ENCODE results near the gene PRDX2.

Gene PRDX2

DNA sequence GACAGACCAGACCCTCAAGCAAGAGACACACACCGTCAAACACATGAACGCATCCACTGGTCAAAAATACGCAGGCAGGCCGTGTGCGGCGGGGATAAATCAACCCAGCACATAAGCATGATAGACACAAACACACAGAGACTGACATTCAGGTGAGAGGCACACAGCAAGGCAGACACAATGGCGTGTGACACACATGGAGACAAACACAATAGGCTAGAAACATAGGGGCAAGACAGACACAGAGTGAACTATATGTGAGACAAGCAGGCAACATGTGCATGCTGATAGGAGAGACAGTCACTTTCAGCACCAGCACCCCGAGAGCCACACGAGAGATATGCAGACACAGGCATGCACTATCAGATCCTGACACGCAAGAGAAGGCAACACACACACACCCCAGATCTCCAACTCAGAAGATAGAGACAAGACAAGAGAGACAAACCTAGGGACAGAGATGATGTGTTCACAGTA lies 17.2 kb downstream of the PRDX2 start:
- no peak overlapping the region for H3K4me3 ChIP-seq (ENCODE audit: low read depth, low read length)
- DNase-seq (ENCODE audit: low read depth) = no peak

DNA sequence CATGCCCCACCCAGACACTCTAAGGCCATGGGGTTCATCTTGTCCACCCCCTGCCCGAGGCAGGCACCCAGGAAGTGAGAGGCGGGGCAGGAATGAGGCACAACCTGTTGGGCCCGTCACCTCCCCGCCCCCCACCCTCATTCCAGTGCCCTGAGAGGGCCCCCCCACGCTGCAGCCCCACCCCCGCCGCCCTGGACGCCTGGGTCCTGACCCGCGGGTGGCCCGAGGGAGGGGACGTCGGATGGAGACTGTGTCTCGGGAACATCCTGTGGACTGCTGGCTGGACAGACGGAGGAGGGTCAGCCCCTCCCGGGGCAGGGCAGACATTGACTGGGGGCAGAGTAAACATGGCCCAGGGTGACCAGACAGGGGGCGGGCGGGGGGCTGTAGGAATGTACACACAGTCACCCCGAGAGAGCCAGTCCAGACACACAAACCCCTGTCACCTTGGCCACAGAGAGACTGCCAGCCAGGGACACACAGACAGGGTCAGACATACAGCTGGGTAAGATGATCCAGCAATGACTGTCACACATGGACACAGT lies 17.7 kb downstream of the PRDX2 start:
- no peak overlapping the region for H3K4me3 ChIP-seq (ENCODE audit: low read depth, low read length)
- DNase-seq (ENCODE audit: low read depth) = no peak

DNA sequence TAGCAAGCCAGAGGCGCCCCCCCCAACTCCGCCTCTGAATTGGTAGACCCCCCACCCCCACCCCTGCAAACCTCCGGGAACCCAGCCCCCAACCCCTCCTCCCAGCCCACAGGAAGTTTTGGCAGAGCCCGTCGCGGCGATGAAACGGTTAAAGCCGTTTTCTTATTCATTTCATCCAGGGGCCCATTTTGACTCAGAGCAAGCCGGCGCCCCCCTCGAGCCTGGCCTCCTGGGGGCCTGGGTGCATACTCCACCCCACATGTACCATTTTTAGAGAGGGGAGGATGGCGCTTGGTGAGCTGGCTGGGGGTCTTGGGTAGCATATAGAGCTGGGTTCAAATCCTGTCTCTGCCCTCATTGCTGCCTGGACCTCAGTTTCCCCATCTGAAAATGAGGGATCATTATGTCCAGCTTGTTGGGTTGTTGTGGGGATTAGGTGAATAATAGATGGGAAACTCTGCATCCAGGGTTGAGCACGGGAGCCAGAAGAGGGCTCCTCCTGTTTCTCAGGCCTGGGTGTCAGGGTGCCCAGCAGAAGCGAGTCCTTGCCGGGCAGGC lies 18.2 kb downstream of the PRDX2 start:
- DNase-seq (ENCODE audit: low read depth) = no peak
- H3K4me3 ChIP-seq (ENCODE audit: low read depth, low read length) = peak overlapping the region; percentile 41

DNA sequence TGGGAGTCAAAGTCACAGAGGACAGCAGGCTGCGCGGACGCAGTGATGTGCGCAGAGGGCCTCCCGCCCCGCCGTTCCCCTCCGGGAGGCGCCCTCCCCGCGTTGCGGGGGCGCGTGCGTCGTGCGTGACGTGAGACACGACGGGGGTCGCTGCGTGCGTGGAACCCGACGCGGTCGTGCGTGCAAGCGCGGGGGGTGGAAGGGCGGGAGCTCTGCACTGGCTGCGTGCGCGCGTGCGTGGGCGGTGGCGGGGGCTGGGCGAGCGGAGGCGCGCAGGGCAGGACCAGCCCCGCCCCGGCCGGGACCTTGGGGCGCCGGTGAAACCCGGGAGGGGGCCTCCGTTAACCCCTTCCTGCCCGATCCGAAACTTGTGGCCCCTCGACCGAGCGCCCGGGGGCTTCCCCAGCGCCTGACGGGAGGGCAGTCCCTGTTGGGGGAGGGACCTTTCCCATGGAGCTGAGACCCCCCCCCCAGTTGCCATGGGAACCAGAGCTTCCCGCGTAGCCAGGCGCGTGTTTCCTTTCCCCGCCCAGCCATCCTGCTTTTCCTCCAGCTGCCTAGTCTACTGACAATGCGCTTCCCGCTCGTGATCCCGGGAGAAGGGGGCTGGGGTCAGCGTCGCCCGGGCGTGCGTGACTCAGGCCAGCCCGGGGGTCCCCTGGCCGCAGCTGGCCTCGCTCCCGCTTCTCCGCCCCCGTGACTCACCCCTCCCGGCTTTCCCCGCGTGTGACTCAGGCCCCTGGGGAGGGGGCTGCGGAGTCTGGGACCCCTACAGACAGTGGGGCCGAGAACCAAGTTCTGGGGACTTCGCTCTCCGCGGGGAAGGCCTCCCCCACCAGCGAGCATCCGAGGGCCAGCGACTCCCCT lies 18.9 kb downstream of the PRDX2 start:
- H3K4me3 ChIP-seq (ENCODE audit: low read depth, low read length) = peak overlapping the region; percentile 41
- peak; percentile 75 for DNase-seq (ENCODE audit: low read depth)

DNA sequence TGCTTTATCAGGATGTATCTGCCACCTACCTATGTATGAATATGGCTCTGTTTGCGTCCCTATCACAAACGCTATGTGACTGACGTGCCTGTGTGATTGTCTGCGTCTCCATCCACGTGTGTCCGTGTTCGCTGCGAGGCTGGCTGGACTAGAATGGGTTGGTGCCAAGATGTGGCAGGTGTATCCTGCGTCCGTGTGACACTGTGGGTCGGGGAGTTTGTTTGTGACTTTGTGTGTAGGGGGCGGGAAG lies 19.5 kb downstream of the PRDX2 start:
- no peak for DNase-seq (ENCODE audit: low read depth)
- peak overlapping the region; percentile 41 for H3K4me3 ChIP-seq (ENCODE audit: low read depth, low read length)

DNA sequence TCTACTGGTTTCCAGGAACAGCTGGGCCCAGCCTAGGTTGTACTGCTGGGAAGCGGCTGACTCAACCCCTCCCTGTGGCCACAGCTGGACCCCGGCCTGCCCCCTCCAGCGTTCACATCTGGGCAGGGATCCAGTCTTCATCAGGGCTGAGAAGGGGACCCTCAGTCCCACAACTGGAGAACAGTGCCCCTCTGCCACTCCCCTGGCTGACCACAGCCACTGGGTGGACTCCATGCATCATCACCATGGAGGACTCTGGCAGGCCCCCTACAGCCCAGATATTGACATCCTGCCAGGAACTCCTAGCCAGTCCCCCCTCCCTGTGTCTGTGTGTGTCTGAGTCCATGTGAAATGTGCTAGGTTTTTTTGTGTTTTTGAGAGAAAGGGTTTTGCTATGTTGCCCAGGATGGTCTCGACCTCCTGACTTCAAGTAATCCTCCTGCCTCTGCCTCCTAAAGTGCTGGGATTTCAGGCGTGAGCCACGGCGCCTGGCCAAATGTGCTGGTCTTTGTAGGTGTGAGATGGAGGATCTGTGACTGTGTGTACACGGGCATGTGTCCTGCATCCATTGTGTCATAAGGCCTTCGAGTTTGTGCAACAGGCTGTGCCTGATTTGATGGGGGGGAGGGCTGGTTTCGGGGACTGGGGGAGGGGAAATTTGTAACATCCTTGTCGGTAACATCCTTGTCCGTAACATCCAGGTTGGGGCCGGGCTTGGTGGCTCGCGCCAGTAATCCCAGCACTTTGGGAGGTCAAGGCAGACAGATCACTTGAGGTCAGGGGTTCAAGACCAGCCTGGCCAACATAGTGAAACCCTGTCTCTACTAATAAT lies 22.2 kb downstream of the PRDX2 start:
- DNase-seq (ENCODE audit: low read depth) = peak; percentile 94
- H3K4me3 ChIP-seq (ENCODE audit: low read depth, low read length) = peak overlapping the region; percentile 61

DNA sequence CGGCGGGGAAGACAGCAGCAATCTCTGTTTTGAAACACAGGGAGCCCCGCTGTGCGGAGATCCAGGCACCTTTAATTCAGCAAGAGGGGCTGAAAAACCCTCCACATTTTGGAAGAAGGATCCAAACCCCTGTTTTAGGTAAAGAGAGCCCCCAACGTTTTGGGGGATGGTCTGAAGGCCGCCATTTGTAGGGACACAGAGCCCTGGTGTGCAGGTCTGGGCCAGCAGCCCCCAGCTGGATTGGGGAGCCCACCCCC lies 22.8 kb downstream of the PRDX2 start:
- DNase-seq (ENCODE audit: low read depth) = no peak
- H3K4me3 ChIP-seq (ENCODE audit: low read depth, low read length) = peak overlapping the region; percentile 61

DNA sequence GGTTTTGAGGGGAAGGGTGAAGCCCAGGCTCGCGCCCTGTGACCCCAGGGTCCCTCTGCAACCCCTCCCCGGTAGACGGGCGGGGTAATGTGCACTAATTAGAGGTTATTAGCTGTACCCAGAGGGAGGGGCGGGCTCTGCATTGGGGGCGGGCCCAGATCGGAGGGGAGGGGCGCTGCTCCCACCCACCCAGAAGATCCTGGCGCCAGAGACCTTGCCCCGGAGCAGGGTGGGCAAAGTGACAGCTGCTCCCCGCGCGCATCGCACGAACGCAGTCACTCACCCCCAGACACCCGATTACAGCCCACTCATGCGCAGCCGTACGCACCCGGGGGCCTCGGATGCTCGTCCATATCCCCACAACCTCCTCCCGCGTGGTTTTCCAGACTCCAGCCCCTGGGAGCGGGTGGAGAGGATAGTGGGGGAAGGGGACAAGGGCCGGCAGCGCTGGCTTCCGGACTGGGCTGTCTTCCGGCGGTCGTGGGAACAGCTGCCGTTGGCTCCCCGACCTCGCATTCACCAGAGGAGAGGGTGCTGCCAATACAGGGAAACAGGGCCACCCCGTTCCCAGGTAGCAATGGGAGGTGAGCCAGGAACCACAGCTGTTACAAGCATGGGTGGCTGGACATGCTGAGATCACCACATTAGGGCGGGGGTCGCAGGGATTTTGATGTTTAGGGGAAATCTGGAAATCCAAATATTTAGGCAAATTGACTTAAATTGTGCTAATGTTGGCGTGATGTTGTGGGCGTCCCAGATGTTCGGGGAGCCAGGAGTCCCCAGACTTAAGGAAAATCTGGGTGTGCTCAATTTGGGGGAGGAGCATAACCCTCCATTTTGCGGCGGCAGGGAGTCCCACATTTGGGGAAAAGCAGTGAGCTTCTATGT lies 23.3 kb downstream of the PRDX2 start:
- H3K4me3 ChIP-seq (ENCODE audit: low read depth, low read length) = peak overlapping the region; percentile 61
- DNase-seq (ENCODE audit: low read depth) = no peak

DNA sequence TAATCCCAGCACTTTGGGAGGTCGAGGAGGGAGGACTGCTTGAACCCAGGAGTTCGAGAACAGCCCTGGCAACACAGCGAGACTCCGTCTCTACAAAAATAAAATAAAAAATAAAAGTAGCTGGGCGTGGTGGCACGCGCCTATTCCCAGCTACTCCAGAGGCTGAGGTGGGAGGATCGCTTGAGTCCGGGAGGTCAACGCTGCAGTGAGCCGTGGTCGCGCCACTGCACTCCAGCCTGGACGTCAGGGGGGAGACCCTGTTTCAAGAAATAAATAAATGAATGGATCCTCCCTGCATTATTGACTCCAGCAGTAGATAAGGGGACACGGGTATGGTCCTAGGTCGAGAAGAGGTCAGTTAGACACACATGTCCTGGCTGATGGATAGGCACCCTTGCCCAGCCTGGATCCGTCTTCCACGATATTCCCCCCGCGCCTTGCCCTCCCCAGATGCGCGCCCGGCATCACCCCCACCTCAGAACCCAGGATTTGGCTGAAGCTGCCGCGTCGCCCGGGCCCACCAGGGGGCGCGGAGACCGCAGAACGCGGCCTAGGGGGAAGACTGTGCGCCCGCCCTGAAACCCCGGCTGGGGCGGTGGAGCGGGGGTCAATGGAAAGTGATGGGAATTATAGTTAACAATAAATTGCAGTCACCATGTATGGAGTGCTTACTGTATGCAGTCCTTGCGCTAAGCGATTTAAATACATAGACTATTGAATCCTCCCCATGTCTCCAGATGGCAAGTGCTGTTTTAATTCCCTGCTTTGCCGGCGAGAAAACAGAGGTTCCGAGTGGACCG lies 24.2 kb downstream of the PRDX2 start:
- DNase-seq (ENCODE audit: low read depth) = no peak
- H3K4me3 ChIP-seq (ENCODE audit: low read depth, low read length) = peak overlapping the region; percentile 61

DNA sequence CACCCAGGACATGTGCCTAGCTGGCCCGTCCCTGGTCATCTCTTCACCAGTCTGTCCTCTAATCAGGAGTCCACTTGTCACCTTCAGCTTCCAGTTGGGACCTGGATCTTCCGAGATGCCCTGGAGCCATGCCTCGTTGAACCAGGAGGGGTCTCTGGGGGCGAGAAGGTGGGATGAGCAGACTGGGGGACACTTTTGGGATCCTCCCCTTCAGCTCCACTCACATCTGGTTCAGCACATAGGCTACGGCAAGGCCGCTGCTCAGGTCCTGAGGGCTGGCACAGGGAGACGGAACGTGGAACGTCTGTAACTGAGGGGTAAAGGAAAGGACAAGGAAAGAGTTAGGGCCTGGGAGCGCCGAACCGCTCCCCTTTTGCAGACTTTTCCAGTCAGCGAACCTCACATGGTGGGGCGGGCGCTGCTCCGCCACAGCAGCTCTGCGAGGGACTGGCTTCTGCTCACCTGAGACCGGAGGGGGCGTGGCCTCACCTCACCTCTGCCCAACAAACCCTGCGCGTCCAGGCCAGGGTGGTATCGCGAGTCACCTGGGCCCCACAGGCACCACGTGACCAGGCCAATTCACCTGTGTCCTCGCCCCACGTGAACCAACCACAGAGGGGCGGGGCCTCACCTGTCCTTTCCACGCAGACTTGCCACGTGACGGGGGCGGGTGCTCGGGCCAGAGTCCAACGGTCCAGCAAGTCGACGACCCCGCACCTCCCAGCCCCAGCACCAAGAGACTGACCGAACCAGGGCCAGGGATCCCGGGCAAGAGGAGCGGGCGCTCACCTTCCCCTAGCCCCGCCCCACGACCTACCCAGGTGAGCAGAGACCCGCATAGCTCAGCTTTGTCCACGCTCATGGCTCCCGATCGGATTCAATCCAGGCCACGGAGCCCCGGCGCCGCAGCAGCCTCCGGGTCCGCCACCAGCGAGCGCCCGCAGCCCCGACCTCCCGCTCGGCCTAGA lies 26.7 kb downstream of the PRDX2 start, which contains the start of gene HOOK2:
HOOK2 (minus strand) TSS at position 965 of the 968 bp plus-strand sequence; CDS start at position 862, 103 bp downstream.
- peak within 1 kb of the TSS; percentile 77 for H3K4me3 ChIP-seq (ENCODE audit: low read depth, low read length)
- DNase-seq (ENCODE audit: low read depth) = no peak

DNA sequence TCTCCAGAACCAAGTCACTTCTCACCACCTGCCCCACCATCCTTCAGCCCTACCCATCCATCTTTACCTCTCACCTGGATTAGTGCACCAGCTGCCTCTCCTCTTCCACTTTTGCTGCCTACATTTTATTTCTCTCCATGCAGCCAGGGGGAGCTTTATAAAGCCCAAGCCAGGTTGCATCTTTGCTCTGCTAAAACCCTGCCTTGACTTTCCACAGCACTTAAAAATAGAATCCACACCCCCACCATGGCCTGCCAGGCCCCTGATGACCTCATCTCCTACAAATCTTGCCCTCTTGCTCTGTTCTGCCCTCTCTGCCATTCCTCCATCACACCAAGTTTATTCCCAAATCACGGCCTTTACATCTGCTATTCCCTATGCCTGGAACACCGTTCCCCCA lies 28.0 kb downstream of the PRDX2 start:
- no peak for DNase-seq (ENCODE audit: low read depth)
- no peak overlapping the region for H3K4me3 ChIP-seq (ENCODE audit: low read depth, low read length)

DNA sequence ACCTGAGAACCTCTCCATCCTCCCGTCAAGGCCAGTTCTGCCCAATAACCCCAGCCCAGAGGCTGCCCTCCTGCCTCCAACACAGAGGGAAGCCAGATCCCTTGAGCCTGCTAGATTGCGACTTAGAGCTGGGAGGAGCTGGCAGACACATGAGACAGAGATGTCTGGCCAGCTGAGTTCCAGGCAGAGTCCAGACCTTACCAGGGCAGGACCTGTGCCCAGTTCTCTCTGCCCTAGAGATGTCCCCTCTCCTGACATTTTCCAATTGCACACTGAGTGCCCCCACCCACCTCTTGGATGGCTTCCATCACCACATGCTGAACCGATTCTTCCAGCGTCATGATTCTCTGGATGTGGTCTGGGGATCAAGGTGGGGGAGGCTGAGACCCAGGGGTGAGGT lies 29.3 kb downstream of the PRDX2 start:
- DNase-seq (ENCODE audit: low read depth) = no peak
- H3K4me3 ChIP-seq (ENCODE audit: low read depth, low read length) = no peak overlapping the region

DNA sequence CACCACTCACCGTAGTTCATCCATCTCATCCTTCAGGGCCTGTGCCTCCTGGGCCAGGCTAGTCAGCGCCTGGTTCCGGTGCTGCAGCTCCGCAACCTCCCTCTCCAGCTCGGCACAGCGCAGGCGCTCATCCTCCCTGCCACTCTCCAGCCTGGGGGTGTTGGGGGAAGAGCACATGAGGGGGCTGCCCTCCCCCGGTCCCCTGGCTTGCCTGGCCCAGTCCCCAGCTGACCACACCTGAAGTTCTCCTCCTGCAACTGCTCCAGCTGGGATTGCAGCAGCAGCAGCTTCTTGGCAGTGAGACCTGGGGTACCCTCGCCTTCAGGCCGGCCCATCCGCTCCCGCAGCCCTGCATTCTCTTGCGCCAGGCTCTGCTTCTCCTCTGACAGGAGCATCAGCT lies 30.7 kb downstream of the PRDX2 start:
- no peak for DNase-seq (ENCODE audit: low read depth)
- H3K4me3 ChIP-seq (ENCODE audit: low read depth, low read length) = no peak overlapping the region

DNA sequence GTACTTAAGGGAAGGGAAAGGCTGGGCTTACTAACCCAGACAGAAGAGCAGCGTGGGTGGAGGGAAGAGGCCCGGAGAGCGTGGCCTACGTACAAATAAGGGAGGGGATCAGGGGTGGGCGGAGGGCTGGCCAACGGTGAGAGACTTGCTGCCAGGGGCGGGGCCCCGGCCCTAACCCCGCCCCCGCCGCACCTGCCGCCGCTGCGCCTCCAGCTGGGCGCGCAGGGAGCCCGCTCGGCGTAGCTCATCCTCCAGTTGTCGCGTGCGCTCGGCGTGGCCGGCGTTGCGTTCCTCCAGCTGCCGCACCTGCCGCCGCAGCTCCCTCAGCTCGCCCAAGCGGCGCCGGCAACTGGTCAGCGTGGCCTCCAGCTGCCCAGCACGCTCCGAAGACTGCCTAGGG lies 31.9 kb downstream of the PRDX2 start:
- no peak for DNase-seq (ENCODE audit: low read depth)
- H3K4me3 ChIP-seq (ENCODE audit: low read depth, low read length) = no peak overlapping the region

DNA sequence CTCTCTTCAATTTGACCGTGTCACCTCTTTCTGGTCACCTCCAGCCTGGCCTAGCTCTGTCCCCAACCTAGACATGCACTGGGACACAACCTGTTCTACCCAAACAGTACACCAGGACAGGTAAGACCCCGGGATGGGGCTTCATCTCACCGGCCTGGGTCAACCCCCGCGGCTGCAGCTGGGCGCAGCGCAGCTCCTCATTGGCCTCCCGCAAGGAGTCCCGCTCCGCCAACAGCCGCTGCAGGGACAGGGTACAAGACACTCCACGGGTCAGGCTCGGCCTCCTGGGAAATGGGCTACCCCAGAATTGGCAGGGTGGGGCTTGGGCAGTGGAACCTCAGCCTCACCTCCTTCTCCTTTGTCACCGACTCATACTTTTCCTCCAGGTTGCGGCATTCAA lies 33.9 kb downstream of the PRDX2 start:
- no peak for DNase-seq (ENCODE audit: low read depth)
- no peak overlapping the region for H3K4me3 ChIP-seq (ENCODE audit: low read depth, low read length)

DNA sequence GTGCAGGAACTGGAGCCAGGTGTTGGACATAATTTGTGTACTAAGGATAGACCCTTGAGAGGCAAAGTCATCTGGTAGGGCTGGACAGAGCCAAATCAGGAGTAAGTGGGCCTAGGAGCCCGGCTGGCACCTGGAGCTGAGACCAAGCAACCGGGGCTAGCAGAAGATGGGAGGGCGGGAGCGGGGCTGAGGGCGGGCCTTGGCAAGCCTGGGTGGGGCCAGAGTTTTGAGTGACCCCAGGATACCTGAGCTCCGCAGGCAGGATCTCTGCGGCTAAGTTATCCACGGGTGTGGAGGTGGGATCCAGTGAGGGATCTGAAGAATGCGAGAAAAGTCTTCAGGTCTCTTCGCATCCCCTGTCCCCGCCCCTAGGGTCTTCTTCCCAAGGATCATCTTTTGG lies 34.5 kb downstream of the PRDX2 start:
- no peak overlapping the region for H3K4me3 ChIP-seq (ENCODE audit: low read depth, low read length)
- no peak for DNase-seq (ENCODE audit: low read depth)

DNA sequence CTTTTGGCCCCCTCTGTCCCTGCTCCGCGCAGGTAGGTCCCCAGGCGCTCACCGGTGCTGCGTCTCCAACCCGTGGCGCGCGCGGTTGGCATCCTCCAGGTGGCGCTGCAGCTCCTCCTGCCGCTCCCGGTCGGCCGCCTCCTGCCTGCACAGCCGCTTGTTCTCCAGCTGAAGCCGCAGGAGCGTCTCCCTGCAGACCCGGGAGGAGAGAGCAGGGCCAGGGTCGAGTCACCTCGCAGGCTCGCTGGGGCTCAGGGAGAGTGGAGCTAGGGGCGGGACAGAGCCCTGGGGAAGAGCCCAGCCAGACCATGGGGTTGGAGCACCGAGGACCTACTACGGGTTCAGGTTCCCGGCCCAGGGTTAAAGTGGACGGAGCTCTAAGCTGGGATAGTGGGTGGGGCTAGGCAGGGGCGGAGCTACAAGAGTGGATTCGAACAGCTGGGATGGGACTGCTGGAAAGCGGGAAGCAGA lies 35.5 kb downstream of the PRDX2 start:
- no peak for DNase-seq (ENCODE audit: low read depth)
- peak overlapping the region; percentile 57 for H3K4me3 ChIP-seq (ENCODE audit: low read depth, low read length)
